Measurements from ENCODE around the gene MT1G.
"Not testable (repeated sequence)": the region's sequence is repeated elsewhere in the genome, so short reads cannot be mapped to it uniquely, and the experiment has no call there.

The MT1G gene

GRCh38 chr16:56634715-56635440 is 33.0 kb downstream of the MT1G start:
- no peak for DNase-seq

- DNase-seq: no peak
Measured at GRCh38 chr16:56633535-56633934, 34.3 kb downstream of the MT1G start.

GRCh38 chr16:56632848-56633365 is 35.0 kb downstream of the MT1G start:
- no peak for DNase-seq

- no peak for DNase-seq
Measured at GRCh38 chr16:56632156-56632847, 35.6 kb downstream of the MT1G start, which contains the start of gene MT1M. Gene MT1M, plus strand, starts transcription at chr16:56632659. Its CDS starts 73 bp downstream, at chr16:56632732.

GRCh38 chr16:56631832-56632155 is 36.1 kb downstream of the MT1G start:
- DNase-seq: no peak

- DNase-seq: no peak
Measured at GRCh38 chr16:56631197-56631596, 36.7 kb downstream of the MT1G start.

GRCh38 chr16:56630134-56630533 is 37.7 kb downstream of the MT1G start:
- DNase-seq: no peak

GRCh38 chr16:56629531-56629930 is 38.3 kb downstream of the MT1G start:
- DNase-seq: no peak

- DNase-seq: no peak
Measured at GRCh38 chr16:56628486-56629350, 39.1 kb downstream of the MT1G start.

GRCh38 chr16:56626685-56627084 is 41.2 kb downstream of the MT1G start:
- DNase-seq: no peak

GRCh38 chr16:56625943-56626654 is 41.8 kb downstream of the MT1G start:
- no peak for DNase-seq

- DNase-seq: no peak
Measured at GRCh38 chr16:56625140-56625942, 42.5 kb downstream of the MT1G start, which contains the start of gene MT1E. Gene MT1E, plus strand, starts transcription at chr16:56625781. Its CDS starts 71 bp downstream, at chr16:56625852.

GRCh38 chr16:56623637-56624036 is 44.2 kb downstream of the MT1G start:
- DNase-seq: no peak

GRCh38 chr16:56623184-56623583 is 44.7 kb downstream of the MT1G start:
- not testable (repeated sequence) for DNase-seq

- not testable (repeated sequence) for DNase-seq
Measured at GRCh38 chr16:56621665-56622445, 46.0 kb downstream of the MT1G start.

GRCh38 chr16:56620339-56620897 is 47.4 kb downstream of the MT1G start:
- no peak for DNase-seq

GRCh38 chr16:56618138-56618537 is 49.7 kb downstream of the MT1G start:
- DNase-seq: no peak

GRCh38 chr16:56617212-56618085 is 50.4 kb downstream of the MT1G start:
- DNase-seq: no peak

All from GF-D8 (cell line).